ENCODE measurements around the gene FASLG.

FASLG gene

DNA sequence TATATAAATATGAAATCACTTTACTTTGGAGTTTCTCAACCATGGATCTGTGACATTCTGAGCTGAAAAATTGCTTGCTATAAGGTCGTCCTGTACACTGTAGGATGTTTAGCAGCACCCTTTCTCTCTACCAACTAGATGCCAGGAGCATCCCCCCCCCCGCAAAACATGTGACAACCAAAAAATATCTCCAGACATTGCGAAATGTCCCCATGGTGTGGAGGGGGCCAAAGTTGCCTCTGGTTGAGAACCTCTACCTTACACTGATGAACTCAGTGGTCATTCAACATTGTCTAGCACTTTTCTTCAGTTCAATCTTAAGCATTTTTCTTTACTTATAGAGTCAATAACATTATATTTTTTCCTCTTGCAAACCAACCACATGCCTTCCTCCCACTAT, 9.2 kb downstream of the FASLG start:
- no peak overlapping the region for H3K4me3 ChIP-seq (ENCODE audit: low read depth, low read length)
- TF ChIP-seq, protein P1, sequence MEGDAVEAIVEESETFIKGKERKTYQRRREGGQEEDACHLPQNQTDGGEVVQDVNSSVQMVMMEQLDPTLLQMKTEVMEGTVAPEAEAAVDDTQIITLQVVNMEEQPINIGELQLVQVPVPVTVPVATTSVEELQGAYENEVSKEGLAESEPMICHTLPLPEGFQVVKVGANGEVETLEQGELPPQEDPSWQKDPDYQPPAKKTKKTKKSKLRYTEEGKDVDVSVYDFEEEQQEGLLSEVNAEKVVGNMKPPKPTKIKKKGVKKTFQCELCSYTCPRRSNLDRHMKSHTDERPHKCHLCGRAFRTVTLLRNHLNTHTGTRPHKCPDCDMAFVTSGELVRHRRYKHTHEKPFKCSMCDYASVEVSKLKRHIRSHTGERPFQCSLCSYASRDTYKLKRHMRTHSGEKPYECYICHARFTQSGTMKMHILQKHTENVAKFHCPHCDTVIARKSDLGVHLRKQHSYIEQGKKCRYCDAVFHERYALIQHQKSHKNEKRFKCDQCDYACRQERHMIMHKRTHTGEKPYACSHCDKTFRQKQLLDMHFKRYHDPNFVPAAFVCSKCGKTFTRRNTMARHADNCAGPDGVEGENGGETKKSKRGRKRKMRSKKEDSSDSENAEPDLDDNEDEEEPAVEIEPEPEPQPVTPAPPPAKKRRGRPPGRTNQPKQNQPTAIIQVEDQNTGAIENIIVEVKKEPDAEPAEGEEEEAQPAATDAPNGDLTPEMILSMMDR (conservative IDR thresholded peaks at IDR 0.05; ENCODE audit: low read depth, low read length), result no peak
- no peak for DNase-seq (ENCODE audit: low read depth)

DNA sequence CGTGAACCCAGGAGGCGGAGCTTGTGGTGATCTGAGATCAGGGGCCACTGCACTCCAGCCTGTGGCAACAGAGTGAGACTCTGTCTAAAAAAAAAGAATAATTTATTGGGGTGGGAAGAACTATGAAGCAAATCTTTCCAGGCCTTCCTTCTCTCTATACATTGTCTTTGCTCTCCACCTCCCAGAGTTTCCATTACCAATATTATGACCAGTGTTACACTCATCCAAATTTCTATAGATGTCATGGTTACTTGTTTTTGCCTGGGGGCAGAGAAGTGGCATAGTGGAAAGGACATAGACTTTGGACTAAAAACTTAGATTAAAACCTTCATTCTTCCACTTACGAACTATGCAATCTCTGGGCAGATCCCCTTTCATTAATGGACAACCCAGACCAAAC, 10.1 kb downstream of the FASLG start:
- TF ChIP-seq, protein P1 (conservative IDR thresholded peaks at IDR 0.05; ENCODE audit: low read depth, low read length), result no peak
- DNase-seq (ENCODE audit: low read depth), result no peak
- H3K4me3 ChIP-seq (ENCODE audit: low read depth, low read length), result no peak overlapping the region

DNA sequence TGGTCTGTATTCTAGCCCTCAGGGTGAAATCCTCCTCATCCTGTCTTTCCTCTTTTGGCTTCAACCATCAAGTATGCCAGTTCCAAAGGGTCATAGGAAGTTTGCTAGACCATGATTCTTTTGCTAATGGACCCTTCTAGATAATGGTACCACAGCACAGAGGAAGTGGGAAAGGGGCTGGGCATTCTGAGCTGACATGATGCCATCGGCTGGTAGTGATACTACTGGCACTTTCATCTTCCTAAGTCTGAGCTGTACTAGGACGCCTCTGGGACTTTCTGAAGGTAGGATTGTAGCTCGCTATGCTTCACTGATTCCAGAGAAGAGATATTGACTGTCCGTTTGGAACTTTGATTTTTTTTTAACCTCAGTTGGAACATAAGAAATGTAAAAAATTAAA, 11.4 kb downstream of the FASLG start:
- TF ChIP-seq, protein P1 (conservative IDR thresholded peaks at IDR 0.05; ENCODE audit: low read depth, low read length), result no peak
- H3K4me3 ChIP-seq (ENCODE audit: low read depth, low read length), result no peak overlapping the region
- DNase-seq (ENCODE audit: low read depth), result no peak

DNA sequence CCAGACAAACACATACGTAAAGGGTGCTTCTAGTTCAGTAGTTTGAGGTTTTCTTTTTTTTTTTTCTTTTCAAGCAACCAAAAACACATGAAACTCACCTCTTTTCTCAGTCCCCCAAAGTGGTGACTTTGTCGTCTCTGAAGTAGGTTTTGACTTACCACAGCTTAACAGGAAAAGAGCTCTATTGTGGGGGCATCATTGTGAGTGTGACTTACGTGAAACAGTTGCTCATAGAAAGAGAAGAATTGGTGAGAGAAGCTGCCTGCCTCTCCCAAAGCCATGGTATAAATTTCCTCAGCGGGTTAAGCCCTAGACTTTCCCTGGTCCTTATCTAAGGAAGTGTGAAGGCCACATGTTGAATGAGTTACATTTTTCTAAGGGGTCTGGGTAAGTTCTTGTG, 11.9 kb downstream of the FASLG start:
- H3K4me3 ChIP-seq (ENCODE audit: low read depth, low read length), result no peak overlapping the region
- no peak for DNase-seq (ENCODE audit: low read depth)
- TF ChIP-seq, protein P1 (conservative IDR thresholded peaks at IDR 0.05; ENCODE audit: low read depth, low read length), result no peak

DNA sequence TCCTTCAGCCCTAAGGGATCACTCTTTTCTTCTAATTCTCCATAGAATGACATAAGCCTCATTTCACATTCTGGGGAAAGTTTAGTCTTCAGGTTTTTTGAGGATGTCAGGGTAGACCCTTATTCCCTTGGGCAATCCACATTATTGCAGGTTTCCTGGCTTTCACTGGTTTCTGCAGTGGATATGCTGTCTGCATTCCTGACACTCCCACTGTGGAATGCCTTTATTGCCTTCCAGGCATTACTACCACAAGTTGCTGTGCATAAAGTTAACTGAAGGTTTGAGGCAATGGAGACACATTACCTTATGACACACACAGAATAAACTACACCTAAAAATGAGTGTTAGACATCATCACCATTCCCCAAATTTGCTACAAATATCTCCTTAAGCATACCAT, 12.7 kb downstream of the FASLG start:
- TF ChIP-seq, protein P1 (conservative IDR thresholded peaks at IDR 0.05; ENCODE audit: low read depth, low read length), result no peak
- H3K4me3 ChIP-seq (ENCODE audit: low read depth, low read length), result no peak overlapping the region
- peak; percentile 26 for DNase-seq (ENCODE audit: low read depth)

DNA sequence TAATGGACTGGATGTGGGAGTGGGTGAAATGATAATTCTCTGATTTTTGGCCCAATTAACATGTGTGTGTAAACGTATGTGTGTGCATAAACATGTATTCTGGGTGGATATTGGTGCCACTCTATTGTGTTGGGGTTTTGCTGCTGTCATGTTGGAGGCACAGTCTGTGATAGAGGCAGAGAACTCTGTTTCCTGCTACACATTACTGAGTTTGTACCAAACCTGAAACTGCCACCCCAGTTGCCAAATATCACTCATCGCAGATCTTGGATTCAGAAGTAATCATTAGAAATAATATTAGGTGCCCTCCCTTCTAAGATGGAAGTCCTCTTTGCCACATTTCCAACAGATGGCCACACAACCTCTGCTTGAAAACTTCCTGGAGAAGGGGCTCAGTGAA, 13.8 kb downstream of the FASLG start:
- TF ChIP-seq, protein P1 (conservative IDR thresholded peaks at IDR 0.05; ENCODE audit: low read depth, low read length), result no peak
- no peak overlapping the region for H3K4me3 ChIP-seq (ENCODE audit: low read depth, low read length)
- DNase-seq (ENCODE audit: low read depth), result no peak

DNA sequence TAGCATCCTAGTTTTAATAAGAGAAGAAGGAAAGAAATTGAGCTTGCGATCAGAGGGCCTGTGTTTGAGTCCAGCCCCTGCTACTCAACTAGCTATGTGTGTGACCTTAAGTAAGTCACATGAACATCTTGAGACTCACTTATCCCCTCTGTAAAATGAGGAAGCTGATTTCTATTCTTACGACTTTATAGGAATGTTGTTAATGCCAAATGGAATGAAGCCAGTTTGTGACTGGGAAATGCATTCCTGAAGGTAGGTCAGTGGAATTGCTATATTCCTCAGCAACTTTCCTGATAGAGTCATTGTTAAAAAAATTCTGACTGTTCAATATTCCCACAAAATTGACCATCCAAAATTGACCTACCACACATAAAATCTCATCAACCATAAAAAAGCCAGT, 14.9 kb downstream of the FASLG start:
- H3K4me3 ChIP-seq (ENCODE audit: low read depth, low read length), result no peak overlapping the region
- TF ChIP-seq, protein P1 (conservative IDR thresholded peaks at IDR 0.05; ENCODE audit: low read depth, low read length), result no peak
- DNase-seq (ENCODE audit: low read depth), result peak; percentile 11

Measured in choroid plexus epithelial cell (primary cell).